Fibroblast of lung (primary cell): Measurements from ENCODE around the gene SDCBP2.

Experiments used
- CTCF ChIP-seq, 2 donors: IDR thresholded peaks in 1 of 2; conservative IDR thresholded peaks in 1 of 2; 1 replicate in 1 of 2; 2 replicates in 1 of 2; pipeline ENCODE4 v1.5.1; 2011 to 2012; ENCODE audit warnings: low read length in 2 of 2, control low read depth in 1 of 2, inconsistent platforms in 1 of 2, low read depth in 1 of 2, mild to moderate bottlenecking in 1 of 2
- EZH2 ChIP-seq: IDR thresholded peaks from 2 replicates; pipeline ENCODE4 v1.5.1; 2012; ENCODE audit warnings: low read length, control low read depth, mild to moderate bottlenecking; ENCODE audit errors: missing control alignments

- TF ChIP-seq CTCF (conservative IDR thresholded peaks at IDR 0.05 in 1 of 2, IDR thresholded peaks at IDR 0.05 in 1 of 2; ENCODE audit: low read depth in 1 of 2, low read length in 2 of 2) (no peak), EZH2 (no peak)
These were observed 886 bp downstream of the SDCBP2 start for GRCh38 chr20:1327827-1328679.
